PFSK-1 (cell line): Measurements from ENCODE around the gene COL5A3.

Source experiments
- FOXP2 ChIP-seq: optimal IDR thresholded peaks from 2 replicates; pipeline ENCODE3; 2011; ENCODE audit warnings: borderline replicate concordance, control low read depth, inconsistent platforms; ENCODE audit not compliant: insufficient read depth; ENCODE audit errors: extremely low read length, extremely low read depth
- POLR2AphosphoS5 ChIP-seq: IDR thresholded peaks from 2 replicates; pipeline ENCODE4 v1.6.1; 2012; ENCODE audit warnings: low read depth, mild to moderate bottlenecking, control low read depth, low read length, moderate library complexity
- SIN3A ChIP-seq: IDR thresholded peaks from 2 replicates; pipeline ENCODE4 v1.6.1; 2012; ENCODE audit warnings: mild to moderate bottlenecking, low read length, moderate library complexity, borderline replicate concordance; ENCODE audit not compliant: insufficient read depth
- TAF1 ChIP-seq: IDR thresholded peaks from 2 replicates; pipeline ENCODE4 v1.6.1; 2012; ENCODE audit warnings: low read length, control low read depth, borderline replicate concordance; ENCODE audit not compliant: insufficient read depth
- TF ChIP-seq, protein P1 (sequence below), 2 experiments: IDR thresholded peaks; 2 replicates each; pipeline versions ENCODE4 v1.6.1 to v1.8.0; 2011 to 2012; ENCODE audit warnings: low read depth in 2 of 2, low read length in 2 of 2, control low read depth in 1 of 2, inconsistent platforms in 1 of 2, mild to moderate bottlenecking in 1 of 2, moderate library complexity in 1 of 2; ENCODE audit not compliant: insufficient read depth in 1 of 2

The COL5A3 gene

DNA sequence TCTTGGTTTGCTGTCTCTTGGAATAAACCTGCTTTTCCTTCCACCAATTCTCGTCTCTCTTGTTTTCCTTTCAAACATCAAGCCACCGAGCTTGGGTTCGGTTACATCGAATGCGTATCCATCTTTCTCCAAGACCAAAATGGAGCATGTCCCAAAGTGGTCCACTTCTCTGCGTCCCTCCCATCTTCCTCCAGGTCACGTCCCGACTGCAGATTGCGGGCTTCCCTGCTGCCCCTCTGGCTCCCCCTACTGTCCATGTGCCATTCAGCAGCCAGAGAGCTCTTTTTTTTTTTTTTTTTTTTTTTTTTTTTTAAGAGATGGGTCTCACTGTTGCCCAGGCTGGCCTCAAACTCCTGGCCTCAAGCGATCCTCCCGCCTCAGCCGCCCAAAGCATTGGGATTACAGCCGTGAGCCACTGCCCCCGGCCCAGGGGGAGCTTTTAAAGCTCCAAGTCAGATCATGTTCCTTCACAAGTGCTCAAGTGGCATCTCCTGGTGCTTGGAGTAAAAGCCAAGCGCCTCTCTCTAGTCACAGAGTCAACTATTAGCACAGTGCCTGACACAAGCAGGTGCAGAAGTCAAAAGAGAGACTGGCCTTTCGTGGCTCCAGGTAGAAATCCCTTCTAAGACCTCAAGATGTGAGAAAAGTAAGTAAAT, 10.0 kb downstream of the COL5A3 start:
- TF ChIP-seq, protein P1, sequence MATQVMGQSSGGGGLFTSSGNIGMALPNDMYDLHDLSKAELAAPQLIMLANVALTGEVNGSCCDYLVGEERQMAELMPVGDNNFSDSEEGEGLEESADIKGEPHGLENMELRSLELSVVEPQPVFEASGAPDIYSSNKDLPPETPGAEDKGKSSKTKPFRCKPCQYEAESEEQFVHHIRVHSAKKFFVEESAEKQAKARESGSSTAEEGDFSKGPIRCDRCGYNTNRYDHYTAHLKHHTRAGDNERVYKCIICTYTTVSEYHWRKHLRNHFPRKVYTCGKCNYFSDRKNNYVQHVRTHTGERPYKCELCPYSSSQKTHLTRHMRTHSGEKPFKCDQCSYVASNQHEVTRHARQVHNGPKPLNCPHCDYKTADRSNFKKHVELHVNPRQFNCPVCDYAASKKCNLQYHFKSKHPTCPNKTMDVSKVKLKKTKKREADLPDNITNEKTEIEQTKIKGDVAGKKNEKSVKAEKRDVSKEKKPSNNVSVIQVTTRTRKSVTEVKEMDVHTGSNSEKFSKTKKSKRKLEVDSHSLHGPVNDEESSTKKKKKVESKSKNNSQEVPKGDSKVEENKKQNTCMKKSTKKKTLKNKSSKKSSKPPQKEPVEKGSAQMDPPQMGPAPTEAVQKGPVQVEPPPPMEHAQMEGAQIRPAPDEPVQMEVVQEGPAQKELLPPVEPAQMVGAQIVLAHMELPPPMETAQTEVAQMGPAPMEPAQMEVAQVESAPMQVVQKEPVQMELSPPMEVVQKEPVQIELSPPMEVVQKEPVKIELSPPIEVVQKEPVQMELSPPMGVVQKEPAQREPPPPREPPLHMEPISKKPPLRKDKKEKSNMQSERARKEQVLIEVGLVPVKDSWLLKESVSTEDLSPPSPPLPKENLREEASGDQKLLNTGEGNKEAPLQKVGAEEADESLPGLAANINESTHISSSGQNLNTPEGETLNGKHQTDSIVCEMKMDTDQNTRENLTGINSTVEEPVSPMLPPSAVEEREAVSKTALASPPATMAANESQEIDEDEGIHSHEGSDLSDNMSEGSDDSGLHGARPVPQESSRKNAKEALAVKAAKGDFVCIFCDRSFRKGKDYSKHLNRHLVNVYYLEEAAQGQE (IDR thresholded peaks at IDR 0.05; ENCODE audit: insufficient read depth in 1 of 2, low read depth in 2 of 2, low read length in 2 of 2): 0 out of 4 replicates have a peak, but pooled peaks of 1 of the 2 experiments have one; percentile 13
- TF ChIP-seq TAF1 (no peak), FOXP2 (peak; percentile 33), SIN3A (no peak)

- TF ChIP-seq TAF1 (no peak), SIN3A (no peak), POLR2AphosphoS5 (no peak), FOXP2 (no peak)
- TF ChIP-seq, protein P1 (IDR thresholded peaks at IDR 0.05; ENCODE audit: insufficient read depth in 1 of 2, low read depth in 2 of 2, low read length in 2 of 2): no peak
Measured at GRCh38 chr19:9996541-9996940, 13.8 kb downstream of the COL5A3 start.

DNA sequence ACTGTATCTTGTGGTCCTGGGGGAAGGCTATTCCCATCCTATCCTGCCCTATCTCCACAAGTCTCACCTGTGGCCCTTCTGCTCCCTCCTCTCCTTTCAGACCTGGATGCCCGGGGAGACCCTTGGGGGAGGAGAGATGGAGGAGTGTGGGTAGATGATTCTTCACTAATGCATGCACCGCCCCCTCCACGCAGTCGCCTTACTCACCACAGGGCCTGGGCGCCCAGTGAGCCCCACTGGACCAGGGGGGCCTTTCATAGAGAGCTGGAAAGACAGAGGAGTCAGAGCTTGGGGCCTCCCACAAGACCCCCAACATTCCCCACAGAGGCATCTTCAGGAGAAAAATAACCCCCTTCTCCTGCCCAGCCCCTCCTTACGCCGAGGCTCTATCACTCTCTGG, 14.3 kb downstream of the COL5A3 start:
- TF ChIP-seq TAF1: no peak

- TF ChIP-seq TAF1: no peak
- no peak for TF ChIP-seq POLR2AphosphoS5
- TF ChIP-seq SIN3A: no peak
- no peak for TF ChIP-seq FOXP2
- TF ChIP-seq, protein P1 (IDR thresholded peaks at IDR 0.05; ENCODE audit: insufficient read depth in 1 of 2, low read depth in 2 of 2, low read length in 2 of 2): no peak
Measured at GRCh38 chr19:9995084-9995483, 15.2 kb downstream of the COL5A3 start.

- no peak for TF ChIP-seq TAF1
- TF ChIP-seq FOXP2: no peak
- no peak for TF ChIP-seq POLR2AphosphoS5
- TF ChIP-seq, protein P1 (IDR thresholded peaks at IDR 0.05; ENCODE audit: insufficient read depth in 1 of 2, low read depth in 2 of 2, low read length in 2 of 2): no peak
- TF ChIP-seq SIN3A: no peak
Measured at GRCh38 chr19:9991425-9992191, 18.7 kb downstream of the COL5A3 start.
